Measurements from ENCODE around the gene TXNRD1.

TXNRD1 gene

GRCh38 chr12:104306376-104306775 lies 90.8 kb downstream of the TXNRD1 start:
- TF ChIP-seq POLR2AphosphoS5 (IDR thresholded peaks at IDR 0.05; ENCODE audit: low read depth, low read length) (no peak), FOXP2 (optimal IDR thresholded peaks at IDR 0.05; ENCODE audit: borderline replicate concordance, extremely low read depth, extremely low read length, insufficient read depth) (no peak), TAF1 (IDR thresholded peaks at IDR 0.05; ENCODE audit: borderline replicate concordance, insufficient read depth, low read length) (no peak), SIN3A (IDR thresholded peaks at IDR 0.05; ENCODE audit: borderline replicate concordance, insufficient read depth, low read length) (no peak), REST (IDR thresholded peaks at IDR 0.05; ENCODE audit: insufficient read depth in 1 of 2, low read depth in 2 of 2, low read length in 2 of 2) (no peak)

- TF ChIP-seq POLR2AphosphoS5 (IDR thresholded peaks at IDR 0.05; ENCODE audit: low read depth, low read length) (no peak), FOXP2 (optimal IDR thresholded peaks at IDR 0.05; ENCODE audit: borderline replicate concordance, extremely low read depth, extremely low read length, insufficient read depth) (no peak), TAF1 (IDR thresholded peaks at IDR 0.05; ENCODE audit: borderline replicate concordance, insufficient read depth, low read length) (no peak), SIN3A (IDR thresholded peaks at IDR 0.05; ENCODE audit: borderline replicate concordance, insufficient read depth, low read length) (no peak), REST (IDR thresholded peaks at IDR 0.05; ENCODE audit: insufficient read depth in 1 of 2, low read depth in 2 of 2, low read length in 2 of 2) (no peak)
Measured at GRCh38 chr12:104306943-104307654, 91.5 kb downstream of the TXNRD1 start.

GRCh38 chr12:104307655-104308000 lies 92.0 kb downstream of the TXNRD1 start:
- TF ChIP-seq TAF1 (IDR thresholded peaks at IDR 0.05; ENCODE audit: borderline replicate concordance, insufficient read depth, low read length) (no peak), SIN3A (IDR thresholded peaks at IDR 0.05; ENCODE audit: borderline replicate concordance, insufficient read depth, low read length) (no peak), POLR2AphosphoS5 (IDR thresholded peaks at IDR 0.05; ENCODE audit: low read depth, low read length) (no peak), FOXP2 (optimal IDR thresholded peaks at IDR 0.05; ENCODE audit: borderline replicate concordance, extremely low read depth, extremely low read length, insufficient read depth) (no peak), REST (IDR thresholded peaks at IDR 0.05; ENCODE audit: insufficient read depth in 1 of 2, low read depth in 2 of 2, low read length in 2 of 2) (no peak)

GRCh38 chr12:104309446-104309993 lies 93.9 kb downstream of the TXNRD1 start:
- TF ChIP-seq TAF1 (IDR thresholded peaks at IDR 0.05; ENCODE audit: borderline replicate concordance, insufficient read depth, low read length) (no peak), POLR2AphosphoS5 (IDR thresholded peaks at IDR 0.05; ENCODE audit: low read depth, low read length) (no peak), SIN3A (IDR thresholded peaks at IDR 0.05; ENCODE audit: borderline replicate concordance, insufficient read depth, low read length) (no peak), FOXP2 (optimal IDR thresholded peaks at IDR 0.05; ENCODE audit: borderline replicate concordance, extremely low read depth, extremely low read length, insufficient read depth) (no peak), REST (IDR thresholded peaks at IDR 0.05; ENCODE audit: insufficient read depth in 1 of 2, low read depth in 2 of 2, low read length in 2 of 2) (no peak)

Measured in PFSK-1 (cell line).